Bone marrow (tissue), 2 donors: ENCODE data around the gene UVRAG.

Experiments
- DNase-seq, 2 donors: peaks; one replicate each; lab custom pipeline; 2025; lab: John Stamatoyannopoulos, UW

Gene UVRAG

DNA sequence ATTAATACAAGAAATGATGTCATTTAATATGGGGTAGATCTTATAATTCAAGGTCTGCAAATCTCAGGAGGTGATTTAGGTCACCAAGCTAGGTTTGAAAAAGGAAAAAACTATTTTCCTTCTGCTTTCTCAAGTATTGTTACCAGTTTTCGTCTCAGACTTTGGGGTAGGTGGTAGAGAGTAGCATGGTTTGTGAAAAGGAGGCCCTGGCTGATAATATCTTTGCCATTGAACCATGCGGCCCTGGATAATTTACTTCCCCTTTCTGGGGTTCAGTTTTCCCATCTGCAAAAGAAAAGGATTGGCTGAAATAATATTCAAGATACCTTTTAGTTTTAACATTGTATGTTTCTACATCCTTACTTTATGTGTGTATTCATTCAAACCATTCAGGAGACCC, 299.2 kb downstream of the UVRAG start:
- no peak for DNase-seq

DNA sequence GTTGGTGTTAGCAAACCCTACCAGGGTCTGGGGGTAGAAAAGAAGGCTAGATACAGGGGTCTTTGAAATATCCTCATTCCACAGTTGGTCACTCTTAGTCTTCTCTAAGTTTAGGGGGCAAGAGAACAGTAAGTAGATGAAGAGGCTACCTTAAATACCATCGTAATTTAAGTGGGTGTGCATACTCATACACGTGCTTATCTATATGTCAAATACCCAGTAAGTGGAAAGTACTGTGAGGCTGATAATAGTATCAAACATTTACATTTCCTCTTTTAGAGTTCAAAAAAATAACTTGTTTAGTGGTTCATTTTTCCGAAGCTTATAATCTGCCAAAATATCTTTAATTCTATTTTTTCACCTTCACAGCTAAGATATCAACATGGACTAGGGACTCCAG, 300.5 kb downstream of the UVRAG start:
- DNase-seq: no peak

- no peak for DNase-seq
Observed at GRCh38 chr11:76119032-76119431, 304.0 kb downstream of the UVRAG start.

DNA sequence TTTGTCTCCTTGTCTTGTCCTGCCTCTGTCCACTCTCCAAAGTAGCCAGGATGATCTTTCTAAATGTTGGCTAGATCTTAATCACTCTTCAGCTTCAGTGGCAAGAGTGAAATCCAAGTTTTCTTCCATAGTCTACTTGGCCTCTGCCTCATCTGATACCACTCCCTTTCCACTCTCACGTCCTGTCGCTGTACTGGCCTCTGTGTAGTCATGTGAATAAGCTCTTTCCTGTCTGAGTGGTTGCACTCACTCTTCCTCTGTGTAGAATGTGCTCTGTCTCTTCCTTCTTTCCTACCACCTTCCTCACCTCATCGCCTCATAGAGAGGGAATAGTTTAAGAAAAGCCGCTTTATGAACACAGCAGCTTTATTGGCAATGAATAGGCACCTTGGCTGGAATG, 304.8 kb downstream of the UVRAG start:
- DNase-seq: no peak

GRCh38 chr11:76120513-76121101, 305.6 kb downstream of the UVRAG start:
- DNase-seq: no peak

DNA sequence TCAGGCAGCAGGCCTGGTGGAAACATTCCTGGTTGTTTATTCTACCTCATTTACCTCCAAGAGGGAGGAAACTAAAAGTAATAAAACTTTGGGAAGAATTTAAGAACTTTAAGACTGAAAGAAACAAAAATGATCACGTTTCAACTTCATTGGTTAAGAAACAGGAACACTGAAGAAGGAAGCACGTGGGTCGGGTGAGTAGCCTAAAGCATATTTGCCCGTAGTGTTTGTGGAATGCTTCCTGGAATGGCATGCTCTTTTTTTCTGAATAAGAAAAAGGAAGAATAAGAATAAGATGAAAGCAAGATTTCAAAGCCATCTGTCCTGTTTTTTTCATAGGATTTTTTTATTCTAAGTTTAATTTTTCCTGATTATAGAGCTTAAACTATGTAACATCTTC, 308.2 kb downstream of the UVRAG start:
- no peak for DNase-seq

- DNase-seq: no peak
Observed at GRCh38 chr11:76124905-76125770, 310.1 kb downstream of the UVRAG start.

DNA sequence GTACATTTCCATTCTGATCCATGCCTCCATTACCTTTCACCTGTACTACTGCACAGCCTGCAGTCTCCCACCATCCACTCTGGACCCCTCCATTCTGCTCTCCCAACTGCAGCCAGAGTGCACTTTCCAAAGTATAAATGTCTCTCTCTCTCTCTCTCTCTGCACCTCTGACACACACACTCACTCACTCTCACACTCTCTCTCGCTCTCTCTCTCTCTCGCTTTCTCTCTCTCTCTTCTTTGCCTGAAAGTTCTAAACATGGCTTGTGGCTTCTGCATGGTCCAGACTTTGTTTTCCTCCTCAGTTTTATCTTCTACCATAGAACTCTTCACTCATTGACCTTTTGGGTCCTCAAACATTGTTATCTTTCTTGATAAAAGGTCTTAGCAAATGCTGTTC, 314.7 kb downstream of the UVRAG start:
- DNase-seq: no peak

GRCh38 chr11:76131142-76131541, 316.1 kb downstream of the UVRAG start:
- no peak for DNase-seq

GRCh38 chr11:76131671-76132631, 316.9 kb downstream of the UVRAG start:
- no peak for DNase-seq

DNA sequence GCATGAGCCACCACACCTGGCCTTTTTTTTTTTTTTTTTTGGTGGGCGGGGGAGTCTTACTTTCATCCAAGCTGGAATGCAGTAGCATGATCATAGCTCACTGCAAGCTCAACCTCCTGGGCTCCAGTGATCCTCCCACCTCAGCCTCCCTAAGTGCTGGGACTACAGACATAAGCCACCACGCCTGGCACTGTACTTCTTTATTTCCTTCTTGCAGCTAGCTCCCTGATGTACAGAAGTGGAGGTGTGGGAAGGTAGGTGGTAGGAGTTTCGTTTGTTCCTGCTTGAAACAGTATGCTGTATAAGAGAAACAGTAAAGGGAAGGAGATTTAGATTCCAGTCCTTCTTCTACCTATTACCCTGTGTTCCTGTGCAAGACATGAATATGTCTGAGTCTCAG, 319.2 kb downstream of the UVRAG start:
- DNase-seq: no peak

GRCh38 chr11:76135491-76135890, 320.5 kb downstream of the UVRAG start:
- no peak for DNase-seq

GRCh38 chr11:76139314-76139713, 324.3 kb downstream of the UVRAG start:
- DNase-seq: no peak

- DNase-seq: no peak
Observed at GRCh38 chr11:76140912-76141574, 326.0 kb downstream of the UVRAG start.

DNA sequence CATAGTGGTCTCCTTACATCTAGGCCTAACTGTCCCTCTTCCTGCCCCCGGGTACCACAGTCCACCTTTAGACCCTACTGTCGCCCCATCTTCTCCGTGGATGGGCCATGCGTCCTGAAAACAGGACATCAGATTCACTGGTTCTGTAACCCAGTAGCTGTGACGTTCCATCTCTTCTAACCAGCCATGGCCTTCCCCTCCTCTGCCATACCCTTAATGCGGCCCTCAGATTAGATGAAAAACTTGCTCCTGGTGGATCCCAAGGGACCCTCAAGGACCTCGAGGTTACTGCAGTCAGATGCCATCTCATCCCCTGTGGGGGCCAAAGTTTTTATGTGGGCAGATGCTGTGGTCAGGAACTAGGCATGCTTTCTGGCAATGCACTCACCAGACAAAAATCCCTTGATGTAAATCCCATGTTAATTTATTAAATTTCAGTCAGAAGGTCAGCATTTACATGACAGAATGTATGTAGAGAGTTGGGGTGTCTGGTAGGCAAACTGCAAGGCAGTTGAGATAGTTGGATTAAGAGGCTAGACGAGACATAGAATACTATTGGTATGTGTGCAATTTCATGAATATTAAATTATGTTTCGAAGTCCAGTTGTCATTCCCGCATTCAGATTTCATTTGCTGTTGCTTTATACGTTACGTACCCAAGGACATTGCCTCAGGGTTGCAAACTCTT, 327.0 kb downstream of the UVRAG start:
- no peak for DNase-seq

- no peak for DNase-seq
Observed at GRCh38 chr11:76143274-76143673, 328.3 kb downstream of the UVRAG start.

GRCh38 chr11:76147106-76147740, 332.2 kb downstream of the UVRAG start:
- DNase-seq: no peak

GRCh38 chr11:76148231-76148630, 333.2 kb downstream of the UVRAG start:
- DNase-seq: no peak

- no peak for DNase-seq
Observed at GRCh38 chr11:76148941-76149613, 334.1 kb downstream of the UVRAG start.

- DNase-seq: no peak
Observed at GRCh38 chr11:76149713-76150112, 334.7 kb downstream of the UVRAG start.
